HepG2 (cell line): ENCODE measurements around the gene GDPGP1. TPM values are rescaled to one million over a fixed set of nuclear protein-coding genes. Genes with fewer than 3 reads are reported as not detected.

ENCODE experiments used
- ATF4 ChIP-seq, 2 experiments: fragments of 450-650 bp in 1 of 2; sonication (generic) in 1 of 2; formaldehyde crosslinking; IDR thresholded peaks; 2 replicates each; pipeline versions ENCODE4 v1.5.0 to v1.8.0; 2020 to 2022; ENCODE audit warnings: mild to moderate bottlenecking in 1 of 2, missing genetic modification reagents in 1 of 2
- CCDC6 ChIP-seq: sonication (generic); formaldehyde crosslinking; IDR thresholded peaks from 2 replicates; pipeline ENCODE4 v1.8.1; 2022; ENCODE audit warnings: mild to moderate bottlenecking, missing genetic modification reagents, moderate library complexity
- EEA1 ChIP-seq: sonication (generic); formaldehyde crosslinking; IDR thresholded peaks from 2 replicates; pipeline ENCODE4 v1.5.1; 2020; ENCODE audit warnings: mild to moderate bottlenecking, missing genetic modification reagents, borderline replicate concordance
- GABPB1 ChIP-seq: IDR thresholded peaks from 2 replicates; pipeline ENCODE4 v1.6.1; 2016; ENCODE audit warnings: mild to moderate bottlenecking, missing genetic modification reagents, moderate library complexity, missing compliant biosample characterization
- GATAD2A ChIP-seq: IDR thresholded peaks from 2 replicates; pipeline ENCODE4 v1.6.1; 2016
- GMEB2 ChIP-seq: IDR thresholded peaks from 2 replicates; pipeline ENCODE4 v1.6.1; 2016; ENCODE audit warnings: missing biosample characterization, missing genetic modification reagents, low read depth
- GPN1 ChIP-seq: sonication (generic); formaldehyde crosslinking; IDR thresholded peaks from 2 replicates; pipeline ENCODE4 v1.5.1; 2020; ENCODE audit warnings: missing genetic modification reagents, borderline replicate concordance
- KAT2B ChIP-seq: fragments of 150-350 bp; IDR thresholded peaks from 2 replicates; pipeline ENCODE4 v1.6.1; 2014; ENCODE audit warnings: low read depth, low read length, borderline replicate concordance
- KLF15 ChIP-seq: sonication (generic); formaldehyde crosslinking; IDR thresholded peaks from 2 replicates; pipeline ENCODE4 v1.8.1; 2023; ENCODE audit warnings: borderline replicate concordance, mild to moderate bottlenecking, inconsistent platforms, missing genetic modification reagents, mixed read lengths
- NCOA5 ChIP-seq: sonication (generic); formaldehyde crosslinking; IDR thresholded peaks from 2 replicates; pipeline ENCODE4 v1.4.0; 2020; ENCODE audit warnings: missing genetic modification reagents
- REL ChIP-seq: sonication (generic); formaldehyde crosslinking; conservative IDR thresholded peaks from 2 replicates; pipeline ENCODE4 v1.8.0; 2022; ENCODE audit warnings: mild to moderate bottlenecking, missing genetic modification reagents, moderate library complexity
- SIN3A ChIP-seq: IDR thresholded peaks from 2 replicates; pipeline ENCODE4 v1.6.1; 2011; ENCODE audit warnings: low read depth, mild to moderate bottlenecking, control low read depth, low read length, borderline replicate concordance
- SP1 ChIP-seq, 2 experiments: fragments of 450-650 bp in 1 of 2; sonication (generic) in 1 of 2; formaldehyde crosslinking in 1 of 2; IDR thresholded peaks; 2 replicates each; pipeline versions ENCODE4 v1.4.0 to v1.6.1; 2016 to 2020; ENCODE audit warnings: missing genetic modification reagents in 1 of 2
- TERF1 ChIP-seq: sonication (generic); formaldehyde crosslinking; IDR thresholded peaks from 2 replicates; pipeline ENCODE4 v1.8.0; 2022; ENCODE audit warnings: mild to moderate bottlenecking, missing genetic modification reagents, moderate library complexity
- U2AF2 ChIP-seq: fragments of 200-400 bp; formaldehyde crosslinking; IDR thresholded peaks from 2 replicates; pipeline ENCODE4 v1.6.1; 2017; ENCODE audit warnings: low read depth, mild to moderate bottlenecking, low read length
- ZMYM4 ChIP-seq: sonication (generic); formaldehyde crosslinking; IDR thresholded peaks from 2 replicates; pipeline ENCODE4 v1.8.1; 2023; ENCODE audit warnings: mild to moderate bottlenecking, missing genetic modification reagents
- ZNF136 ChIP-seq: sonication (generic); formaldehyde crosslinking; IDR thresholded peaks from 2 replicates; pipeline ENCODE4 v1.8.1; 2022; ENCODE audit warnings: low read depth, mild to moderate bottlenecking, moderate library complexity, missing genetic modification reagents
- ZNF138 ChIP-seq: sonication (generic); formaldehyde crosslinking; IDR thresholded peaks from 2 replicates; pipeline ENCODE4 v1.5.0; 2020; ENCODE audit warnings: mild to moderate bottlenecking, low read depth, missing genetic modification reagents
- ZNF20 ChIP-seq: sonication (generic); formaldehyde crosslinking; IDR thresholded peaks from 2 replicates; pipeline ENCODE4 v1.4.0; 2020; ENCODE audit warnings: mild to moderate bottlenecking, moderate library complexity, missing genetic modification reagents
- ZNF460 ChIP-seq: sonication (generic); formaldehyde crosslinking; IDR thresholded peaks from 2 replicates; pipeline ENCODE4 v1.5.1; 2020; ENCODE audit warnings: missing genetic modification reagents, mild to moderate bottlenecking, borderline replicate concordance
- ZNF501 ChIP-seq: sonication (generic); formaldehyde crosslinking; IDR thresholded peaks from 2 replicates; pipeline ENCODE4 v1.5.1; 2020; ENCODE audit warnings: mild to moderate bottlenecking, moderate library complexity, missing genetic modification reagents
- ZNF567 ChIP-seq: sonication (generic); formaldehyde crosslinking; IDR thresholded peaks from 2 replicates; pipeline ENCODE4 v1.8.1; 2023; ENCODE audit warnings: mild to moderate bottlenecking, missing genetic modification reagents, borderline replicate concordance
- ZNF670 ChIP-seq: sonication (generic); formaldehyde crosslinking; IDR thresholded peaks from 2 replicates; pipeline ENCODE4 v1.8.0; 2022; ENCODE audit warnings: mild to moderate bottlenecking, missing genetic modification reagents, borderline replicate concordance
- ZNF747 ChIP-seq: sonication (generic); formaldehyde crosslinking; IDR thresholded peaks from 2 replicates; pipeline ENCODE4 v1.8.1; 2023; ENCODE audit warnings: missing genetic modification reagents, mild to moderate bottlenecking, borderline replicate concordance
- ZNF780A ChIP-seq: sonication (generic); formaldehyde crosslinking; IDR thresholded peaks from 2 replicates; pipeline ENCODE4 v1.8.0; 2022; ENCODE audit warnings: mild to moderate bottlenecking, missing genetic modification reagents, moderate library complexity
- ZNF879 ChIP-seq: sonication (generic); formaldehyde crosslinking; IDR thresholded peaks from 2 replicates; pipeline ENCODE4 v1.8.1; 2023; ENCODE audit warnings: missing genetic modification reagents
- polyA plus RNA-seq, 8 experiments: library from polyadenylated mRNA; depleted of rRNA in 3 of 8; stranded (reverse) in 7 of 8; unstranded in 1 of 8; fragments of >200 nt; fragmentation: Illumina TruSeq in 4 of 8; extraction: Trizol in 4 of 8; gene quantifications; 2 replicates each; pipeline versions ENCODE4 v1.2.1 to v1.2.3, GENCODE V29; 2011 to 2016; ENCODE audit warnings: low read depth in 4 of 8, missing spikeins in 1 of 8, mixed read lengths in 1 of 8; ENCODE audit not compliant: insufficient read depth in 1 of 8
- total RNA-seq, 5 experiments: library from RNA; depleted of rRNA; stranded (reverse); fragments of >200 nt; fragmentation: Illumina TruSeq; extraction: Trizol; gene quantifications; 2 replicates each; pipeline ENCODE4 v1.2.3, GENCODE V29; 2016; ENCODE audit warnings: low read depth in 1 of 5

Gene GDPGP1
- total and polyA plus RNA-seq, 2 of the 13 experiments (the other 11 are each of a cell fraction or from before 2014, with no cell fraction given) = 1.5 to 4.3 TPM

GRCh38 chr15:90265271-90266060 lies 31.5 kb downstream of the GDPGP1 start, which contains the start of gene NGRN (continued):
- TF ChIP-seq ZNF747 (CRISPR knock-in tag) (peak; percentile 76), ZNF20 (CRISPR knock-in tag) (no peak), KAT2B (no peak), ATF4 (CRISPR knock-in tag; IDR thresholded peaks at IDR 0.05) (peak in 1 of 2 experiments; percentile 74; a peak in 2 of 4 replicates), SP1 (IDR thresholded peaks at IDR 0.05) (no peak), SP1 (CRISPR knock-in tag; IDR thresholded peaks at IDR 0.05) (peak; percentile 74), REL (CRISPR knock-in tag) (no peak), ZNF780A (0 out of 2 replicates have a peak, but pooled peaks have one; percentile 68), ZNF670 (CRISPR knock-in tag) (no peak), ZNF501 (CRISPR knock-in tag) (peak; percentile 88), GABPB1 (CRISPR knock-in tag) (peak; percentile 98), NCOA5 (CRISPR knock-in tag) (no peak), ZNF138 (CRISPR knock-in tag) (0 out of 2 replicates have a peak, but pooled peaks have one; percentile 28), ZNF136 (CRISPR knock-in tag) (peak; percentile 98), ZNF879 (no peak), ZNF567 (CRISPR knock-in tag) (no peak; the same call in 1 of the 2 replicates), ZMYM4 (peak; percentile 71), EEA1 (CRISPR knock-in tag) (no peak; the same call in 1 of the 2 replicates), TERF1 (CRISPR knock-in tag) (no peak), SIN3A (peak; percentile 85; the same call in 1 of the 2 replicates), GPN1 (peak; percentile 78; the same call in 1 of the 2 replicates), KLF15 (CRISPR knock-in tag) (0 out of 2 replicates have a peak, but pooled peaks have one; percentile 8), CCDC6 (CRISPR knock-in tag) (0 out of 2 replicates have a peak, but pooled peaks have one; percentile 37), U2AF2 (no peak), ZNF460 (CRISPR knock-in tag) (peak; percentile 65; the same call in 1 of the 2 replicates), GMEB2 (CRISPR knock-in tag) (no peak), GATAD2A (CRISPR knock-in tag) (no peak)
